ENCODE results near the gene LRP1B. TPM values are rescaled to one million over a fixed set of nuclear protein-coding genes. Genes with fewer than 3 reads are reported as not detected.

The LRP1B gene
- total and polyA plus RNA-seq, 4 donors, result 0.01 to 0.84 (median 0.17) TPM

DNA sequence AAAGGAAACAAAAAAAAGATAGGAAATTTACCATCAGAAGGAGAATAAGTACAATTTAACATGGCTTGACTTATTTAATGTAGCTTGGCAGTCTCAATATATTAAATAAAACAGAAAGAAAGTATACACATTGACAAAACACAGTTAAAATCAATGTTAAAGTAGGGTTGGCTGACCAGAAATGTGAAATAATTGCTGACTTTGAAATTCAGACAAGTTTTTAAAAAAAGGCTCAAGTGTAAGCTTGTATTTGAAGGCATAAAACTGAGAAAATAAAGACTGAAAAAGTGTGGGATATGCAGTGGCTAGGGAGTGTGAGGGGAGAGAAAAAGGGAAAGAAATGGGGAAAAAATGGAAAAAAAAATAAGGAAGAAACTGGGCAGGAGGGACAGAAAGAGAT, 665.8 kb downstream of the LRP1B start:
- Histone ChIP-seq H3K4me1 (ENCODE audit: control insufficient read depth in 4 of 4, insufficient read depth in 4 of 4, low read length in 3 of 4) (no peaks in the 10 kb centered on the region), H3K9ac (ENCODE audit: low read depth in 1 of 2, low read length in 2 of 2) (no peak overlapping the region), H3K27me3 (ENCODE audit: control insufficient read depth in 4 of 4, insufficient read depth in 4 of 4, low read length in 3 of 4) (no peaks in the 10 kb centered on the region), H3K27ac (ENCODE audit: low read depth in 1 of 2, low read length in 2 of 2) (no peak overlapping the region), H3K36me3 (ENCODE audit: control insufficient read depth in 4 of 4, insufficient read depth in 3 of 4, low read depth in 1 of 4, low read length in 3 of 4) (no peaks in the 10 kb centered on the region), H3K4me3 (ENCODE audit: low read depth in 1 of 3, low read length in 3 of 3) (no peak overlapping the region), H3K9me3 (ENCODE audit: control insufficient read depth in 4 of 4, low read length in 3 of 4) (no peaks in the 10 kb centered on the region)
- DNase-seq (ENCODE audit: low spot score), result no peak
- no peak for TF ChIP-seq YY1 (IDR thresholded peaks at IDR 0.05)
- TF ChIP-seq, protein P1, sequence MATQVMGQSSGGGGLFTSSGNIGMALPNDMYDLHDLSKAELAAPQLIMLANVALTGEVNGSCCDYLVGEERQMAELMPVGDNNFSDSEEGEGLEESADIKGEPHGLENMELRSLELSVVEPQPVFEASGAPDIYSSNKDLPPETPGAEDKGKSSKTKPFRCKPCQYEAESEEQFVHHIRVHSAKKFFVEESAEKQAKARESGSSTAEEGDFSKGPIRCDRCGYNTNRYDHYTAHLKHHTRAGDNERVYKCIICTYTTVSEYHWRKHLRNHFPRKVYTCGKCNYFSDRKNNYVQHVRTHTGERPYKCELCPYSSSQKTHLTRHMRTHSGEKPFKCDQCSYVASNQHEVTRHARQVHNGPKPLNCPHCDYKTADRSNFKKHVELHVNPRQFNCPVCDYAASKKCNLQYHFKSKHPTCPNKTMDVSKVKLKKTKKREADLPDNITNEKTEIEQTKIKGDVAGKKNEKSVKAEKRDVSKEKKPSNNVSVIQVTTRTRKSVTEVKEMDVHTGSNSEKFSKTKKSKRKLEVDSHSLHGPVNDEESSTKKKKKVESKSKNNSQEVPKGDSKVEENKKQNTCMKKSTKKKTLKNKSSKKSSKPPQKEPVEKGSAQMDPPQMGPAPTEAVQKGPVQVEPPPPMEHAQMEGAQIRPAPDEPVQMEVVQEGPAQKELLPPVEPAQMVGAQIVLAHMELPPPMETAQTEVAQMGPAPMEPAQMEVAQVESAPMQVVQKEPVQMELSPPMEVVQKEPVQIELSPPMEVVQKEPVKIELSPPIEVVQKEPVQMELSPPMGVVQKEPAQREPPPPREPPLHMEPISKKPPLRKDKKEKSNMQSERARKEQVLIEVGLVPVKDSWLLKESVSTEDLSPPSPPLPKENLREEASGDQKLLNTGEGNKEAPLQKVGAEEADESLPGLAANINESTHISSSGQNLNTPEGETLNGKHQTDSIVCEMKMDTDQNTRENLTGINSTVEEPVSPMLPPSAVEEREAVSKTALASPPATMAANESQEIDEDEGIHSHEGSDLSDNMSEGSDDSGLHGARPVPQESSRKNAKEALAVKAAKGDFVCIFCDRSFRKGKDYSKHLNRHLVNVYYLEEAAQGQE (IDR thresholded peaks at IDR 0.05), result no peak
- TF ChIP-seq RAD21 (IDR thresholded peaks at IDR 0.05), result no peak
- TF ChIP-seq SP1 (IDR thresholded peaks at IDR 0.05), result no peak
- no peak for TF ChIP-seq GABPA (IDR thresholded peaks at IDR 0.05 in 1 of 2, conservative IDR thresholded peaks at IDR 0.05 in 1 of 2)
- TF ChIP-seq, protein P2, sequence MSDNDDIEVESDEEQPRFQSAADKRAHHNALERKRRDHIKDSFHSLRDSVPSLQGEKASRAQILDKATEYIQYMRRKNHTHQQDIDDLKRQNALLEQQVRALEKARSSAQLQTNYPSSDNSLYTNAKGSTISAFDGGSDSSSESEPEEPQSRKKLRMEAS (IDR thresholded peaks at IDR 0.05), result no peak
- no peak for TF ChIP-seq JUND (IDR thresholded peaks at IDR 0.05)
- TF ChIP-seq HNF4A (conservative IDR thresholded peaks at IDR 0.05), result no peak
- no peak for TF ChIP-seq NR2F2 (IDR thresholded peaks at IDR 0.05)
- TF ChIP-seq FOXA2 (IDR thresholded peaks at IDR 0.05), result no peak
- TF ChIP-seq, protein P3, sequence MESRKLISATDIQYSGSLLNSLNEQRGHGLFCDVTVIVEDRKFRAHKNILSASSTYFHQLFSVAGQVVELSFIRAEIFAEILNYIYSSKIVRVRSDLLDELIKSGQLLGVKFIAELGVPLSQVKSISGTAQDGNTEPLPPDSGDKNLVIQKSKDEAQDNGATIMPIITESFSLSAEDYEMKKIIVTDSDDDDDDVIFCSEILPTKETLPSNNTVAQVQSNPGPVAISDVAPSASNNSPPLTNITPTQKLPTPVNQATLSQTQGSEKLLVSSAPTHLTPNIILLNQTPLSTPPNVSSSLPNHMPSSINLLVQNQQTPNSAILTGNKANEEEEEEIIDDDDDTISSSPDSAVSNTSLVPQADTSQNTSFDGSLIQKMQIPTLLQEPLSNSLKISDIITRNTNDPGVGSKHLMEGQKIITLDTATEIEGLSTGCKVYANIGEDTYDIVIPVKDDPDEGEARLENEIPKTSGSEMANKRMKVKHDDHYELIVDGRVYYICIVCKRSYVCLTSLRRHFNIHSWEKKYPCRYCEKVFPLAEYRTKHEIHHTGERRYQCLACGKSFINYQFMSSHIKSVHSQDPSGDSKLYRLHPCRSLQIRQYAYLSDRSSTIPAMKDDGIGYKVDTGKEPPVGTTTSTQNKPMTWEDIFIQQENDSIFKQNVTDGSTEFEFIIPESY (IDR thresholded peaks at IDR 0.05), result no peak
- TF ChIP-seq, protein P4, sequence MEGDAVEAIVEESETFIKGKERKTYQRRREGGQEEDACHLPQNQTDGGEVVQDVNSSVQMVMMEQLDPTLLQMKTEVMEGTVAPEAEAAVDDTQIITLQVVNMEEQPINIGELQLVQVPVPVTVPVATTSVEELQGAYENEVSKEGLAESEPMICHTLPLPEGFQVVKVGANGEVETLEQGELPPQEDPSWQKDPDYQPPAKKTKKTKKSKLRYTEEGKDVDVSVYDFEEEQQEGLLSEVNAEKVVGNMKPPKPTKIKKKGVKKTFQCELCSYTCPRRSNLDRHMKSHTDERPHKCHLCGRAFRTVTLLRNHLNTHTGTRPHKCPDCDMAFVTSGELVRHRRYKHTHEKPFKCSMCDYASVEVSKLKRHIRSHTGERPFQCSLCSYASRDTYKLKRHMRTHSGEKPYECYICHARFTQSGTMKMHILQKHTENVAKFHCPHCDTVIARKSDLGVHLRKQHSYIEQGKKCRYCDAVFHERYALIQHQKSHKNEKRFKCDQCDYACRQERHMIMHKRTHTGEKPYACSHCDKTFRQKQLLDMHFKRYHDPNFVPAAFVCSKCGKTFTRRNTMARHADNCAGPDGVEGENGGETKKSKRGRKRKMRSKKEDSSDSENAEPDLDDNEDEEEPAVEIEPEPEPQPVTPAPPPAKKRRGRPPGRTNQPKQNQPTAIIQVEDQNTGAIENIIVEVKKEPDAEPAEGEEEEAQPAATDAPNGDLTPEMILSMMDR (IDR thresholded peaks at IDR 0.05; ENCODE audit: low read depth, low read length, missing input control), result no peak
- no peak for TF ChIP-seq EGR1 (IDR thresholded peaks at IDR 0.05; ENCODE audit: low read depth in 2 of 2)
- TF ChIP-seq FOXA1 (IDR thresholded peaks at IDR 0.05), result no peak
- no peak for TF ChIP-seq RXRA (IDR thresholded peaks at IDR 0.05)
- TF ChIP-seq, protein P5, sequence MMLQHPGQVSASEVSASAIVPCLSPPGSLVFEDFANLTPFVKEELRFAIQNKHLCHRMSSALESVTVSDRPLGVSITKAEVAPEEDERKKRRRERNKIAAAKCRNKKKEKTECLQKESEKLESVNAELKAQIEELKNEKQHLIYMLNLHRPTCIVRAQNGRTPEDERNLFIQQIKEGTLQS (IDR thresholded peaks at IDR 0.05), result no peak
- no peak for TF ChIP-seq HNF4G (IDR thresholded peaks at IDR 0.05)

DNA sequence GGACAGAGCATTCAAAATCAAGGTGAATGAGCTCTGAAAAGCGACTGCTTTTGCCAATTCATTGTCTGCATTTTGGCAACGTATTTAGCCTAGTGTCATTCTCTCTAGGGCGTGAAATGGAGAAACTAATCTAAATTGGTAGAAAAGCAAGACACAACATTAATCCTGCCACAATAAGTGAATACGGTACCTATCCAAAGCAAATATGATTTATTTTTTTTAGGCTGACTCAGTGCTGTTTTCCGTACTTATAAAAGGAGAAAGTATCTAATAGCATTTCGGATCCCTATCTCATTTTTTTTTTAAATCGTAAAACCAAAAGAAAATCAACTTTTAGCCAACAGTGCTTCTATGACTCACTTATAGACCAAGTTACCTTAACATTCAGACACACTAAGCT, 672.5 kb downstream of the LRP1B start:
- no peaks in the 10 kb centered on the region for H3K4me1 ChIP-seq (ENCODE audit: control insufficient read depth in 4 of 4, insufficient read depth in 4 of 4, low read length in 3 of 4)
- DNase-seq (ENCODE audit: low spot score), result no peak
- 76% methylated on average over 7 of the region's 7 CpGs for WGBS
- TF ChIP-seq HNF4G (IDR thresholded peaks at IDR 0.05) (no peak), YY1 (IDR thresholded peaks at IDR 0.05) (no peak), HNF4A (conservative IDR thresholded peaks at IDR 0.05) (no peak), TAF1 (conservative IDR thresholded peaks at IDR 0.05) (no peak), RXRA (IDR thresholded peaks at IDR 0.05) (no peak), NR2F2 (IDR thresholded peaks at IDR 0.05) (no peak), FOXA2 (IDR thresholded peaks at IDR 0.05) (no peak)
- TF ChIP-seq, protein P2 (IDR thresholded peaks at IDR 0.05), result no peak
- TF ChIP-seq, protein P1 (IDR thresholded peaks at IDR 0.05), result no peak
- TF ChIP-seq, protein P5 (IDR thresholded peaks at IDR 0.05), result no peak
- TF ChIP-seq, protein P3 (IDR thresholded peaks at IDR 0.05), result no peak

More for the DNA sequence above, 672.5 kb downstream of the LRP1B start:
- Histone ChIP-seq H3K9me3 (ENCODE audit: control insufficient read depth in 4 of 4, low read length in 3 of 4) (no peaks in the 10 kb centered on the region), H3K27ac (ENCODE audit: low read depth in 1 of 2, low read length in 2 of 2) (no peak overlapping the region), H3K9ac (ENCODE audit: low read depth in 1 of 2, low read length in 2 of 2) (no peak overlapping the region), H3K4me3 (ENCODE audit: low read depth in 1 of 3, low read length in 3 of 3) (no peak overlapping the region), H3K27me3 (ENCODE audit: control insufficient read depth in 4 of 4, insufficient read depth in 4 of 4, low read length in 3 of 4) (no peaks in the 10 kb centered on the region), H3K36me3 (ENCODE audit: control insufficient read depth in 4 of 4, insufficient read depth in 3 of 4, low read depth in 1 of 4, low read length in 3 of 4) (no peaks in the 10 kb centered on the region)
